Fibroblast of upper back skin (primary cell): ENCODE data around the gene FOXD4L5.
"Not testable (repeated sequence)": the region's sequence is repeated elsewhere in the genome, so short reads cannot be mapped to it uniquely, and the experiment has no call there.

ENCODE experiments used
- DNase-seq: peaks from one replicate; pipeline ENCODE4 v3.0.0-alpha.2; 2013

The FOXD4L5 gene

GRCh38 chr9:65285109-65285508 lies at the start of gene FOXD4L5:
TSS of gene FOXD4L5 (minus strand) at chr9:65285209. CDS start at chr9:65284377, 832 bp downstream.
- DNase-seq: not testable (repeated sequence)

GRCh38 chr9:65283943-65284342 lies 1.1 kb downstream of the FOXD4L5 start:
- not testable (repeated sequence) for DNase-seq

- DNase-seq: not testable (repeated sequence)
Measured at GRCh38 chr9:65282976-65283375, 2.0 kb downstream of the FOXD4L5 start.
